CD4-positive, CD25-positive, alpha-beta regulatory T cell (primary cell): Measurements from ENCODE around the gene NPIPB6. TPM values are rescaled to one million over a fixed set of nuclear protein-coding genes. Genes with fewer than 3 reads are reported as not detected.

Experiments
- ATAC-seq, 2 donors: fragments of 150-1000 bp; cut with Tn5 transposase; one replicate each; pipeline ENCODE4 v1.10.0; 2021; ENCODE audit warnings: low read depth in 2 of 2, moderate number of reproducible peaks in 2 of 2, moderate library complexity in 1 of 2
- DNase-seq, 3 donors: peaks; one replicate each; pipeline versions ENCODE4 v3.0.0 to v3.0.0-alpha.2; 2012 to 2022; ENCODE audit warnings: mixed read lengths in 1 of 3
- H3K27ac ChIP-seq: one replicate; pipeline ENCODE4 v1.7.0; 2013; ENCODE audit warnings: mild to moderate bottlenecking, low read length; ENCODE audit not compliant: insufficient read depth, poor library complexity, severe bottlenecking
- H3K27me3 ChIP-seq: one replicate; pipeline ENCODE4 v1.7.0; 2013; ENCODE audit warnings: low read length; ENCODE audit not compliant: control insufficient read depth, insufficient read depth
- H3K36me3 ChIP-seq: one replicate; pipeline ENCODE4 v1.7.0; 2013; ENCODE audit warnings: mild to moderate bottlenecking, low read length, moderate library complexity; ENCODE audit not compliant: control insufficient read depth, insufficient read depth
- H3K4me1 ChIP-seq: 2 replicates; pipeline ENCODE4 v1.7.0; 2013; ENCODE audit warnings: mild to moderate bottlenecking, low read length; ENCODE audit not compliant: insufficient read depth, control insufficient read depth, poor library complexity, severe bottlenecking
- H3K4me3 ChIP-seq: one replicate; pipeline ENCODE4 v1.7.0; 2013; ENCODE audit warnings: low read depth, mild to moderate bottlenecking, low read length, moderate library complexity
- H3K9me3 ChIP-seq, 2 experiments: 1 replicate in 1 of 2; 2 replicates in 1 of 2; pipeline ENCODE4 v1.7.0; 2013; ENCODE audit warnings: low read length in 2 of 2, mild to moderate bottlenecking in 1 of 2, moderate library complexity in 1 of 2; ENCODE audit not compliant: control insufficient read depth in 2 of 2
- H3K27ac Mint-ChIP-seq, 3 donors: one replicate each; pipeline ENCODE4 v1.8.0; 2020 to 2022; ENCODE audit warnings: mild to moderate bottlenecking in 3 of 3, mixed read lengths in 3 of 3, moderate library complexity in 2 of 3
- H3K27me3 Mint-ChIP-seq: one replicate; pipeline ENCODE4 v1.8.0; 2022; ENCODE audit warnings: mild to moderate bottlenecking, mixed read lengths
- H3K36me3 Mint-ChIP-seq: one replicate; pipeline ENCODE4 v1.8.0; 2020; ENCODE audit warnings: mixed read lengths
- H3K4me1 Mint-ChIP-seq, 4 donors: one replicate each; pipeline ENCODE4 v1.8.0; 2020 to 2022; ENCODE audit warnings: mixed read lengths in 4 of 4, mild to moderate bottlenecking in 1 of 4
- H3K4me3 Mint-ChIP-seq, 4 donors: one replicate each; pipeline ENCODE4 v1.8.0; 2020 to 2022; ENCODE audit warnings: mild to moderate bottlenecking in 4 of 4, mixed read lengths in 4 of 4, moderate library complexity in 3 of 4
- H3K9me3 Mint-ChIP-seq, 7 donors: one replicate each; pipeline ENCODE4 v1.8.0; 2020 to 2022; ENCODE audit warnings: mixed read lengths in 7 of 7, mild to moderate bottlenecking in 3 of 7, moderate library complexity in 2 of 7
- polyA plus RNA-seq, 4 donors: library from polyadenylated mRNA; unstranded; fragments of 300-500 nt; fragmentation: Illumina TruSeq; gene quantifications; one replicate each; pipeline ENCODE4 v1.2.3, GENCODE V29; 2021
- total RNA-seq: library from RNA; stranded (reverse); gene quantifications from one replicate; pipeline ENCODE4 v1.2.3, GENCODE V29; 2022

NPIPB6 gene
- total and polyA plus RNA-seq, 5 donors from 2014 or later = 0.13 to 3.0 (median 0.42) TPM; not detected in 2

DNA sequence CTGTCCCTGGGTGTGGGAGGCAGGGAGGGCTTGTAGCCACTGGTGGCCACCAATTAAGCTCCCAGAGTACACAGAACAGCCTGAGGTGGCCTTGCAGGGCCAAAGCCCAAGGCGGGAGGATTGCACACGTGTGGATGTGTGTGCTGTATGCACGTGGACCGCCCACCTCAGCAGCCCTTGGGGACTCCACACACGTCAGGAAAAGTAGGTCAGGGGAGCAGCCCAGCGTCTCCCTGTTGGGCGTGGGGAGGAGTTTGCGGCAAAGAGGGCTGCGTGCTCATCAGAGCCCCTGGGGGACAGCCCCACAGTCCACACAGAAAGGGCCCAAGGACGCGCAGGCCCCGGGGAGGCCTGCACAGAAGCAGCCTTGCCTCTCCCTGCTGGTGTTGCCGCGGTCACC is 51.4 kb downstream of the NPIPB6 start:
- H3K4me1 ChIP-seq = peaks cover 56% of the 10 kb centered on the region
- Mint-ChIP-seq H3K4me3 (peak overlapping the region in 1 of 4 donors; percentile 72), H3K4me1 (peaks cover 9 to 84% (median 31%) of the 10 kb centered on the region in 4 donors), H3K36me3 (peaks cover 15% of the 10 kb centered on the region), H3K27me3 (no peaks in the 10 kb centered on the region), H3K9me3 (peaks cover 0 to 2% (median 0%) of the 10 kb centered on the region in 7 donors), H3K27ac (peak overlapping the region; percentile 97 to 99 (median 98))
- H3K36me3 ChIP-seq = no peaks in the 10 kb centered on the region
- ATAC-seq (no peak), DNase-seq (no peak)
- peak overlapping the region; percentile 80 for H3K27ac ChIP-seq
- no peak overlapping the region for H3K4me3 ChIP-seq
- no peaks in the 10 kb centered on the region for H3K27me3 ChIP-seq
- no peaks in the 10 kb centered on the region for H3K9me3 ChIP-seq

DNA sequence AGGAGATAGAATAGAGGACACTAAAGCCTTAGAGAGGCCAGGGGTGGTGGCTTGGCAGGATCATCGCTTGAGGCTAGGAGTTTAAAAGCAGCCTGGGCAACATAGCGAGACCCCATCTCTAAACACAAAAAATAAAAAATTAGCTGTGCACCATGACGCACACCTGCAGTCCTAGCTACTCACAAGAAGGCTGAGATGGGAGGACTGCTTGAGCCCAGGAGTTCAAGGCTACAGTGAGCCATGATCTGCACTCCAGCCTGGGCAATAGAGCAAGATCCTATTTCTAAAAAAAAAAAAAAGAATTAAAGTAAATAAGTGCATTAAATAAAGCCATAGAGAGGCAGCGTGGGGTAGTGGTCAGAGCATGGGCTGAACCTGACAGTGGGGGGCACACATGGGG is 51.9 kb downstream of the NPIPB6 start:
- H3K9me3 ChIP-seq = no peaks in the 10 kb centered on the region
- peak overlapping the region; percentile 29 to 85 (median 76) for H3K4me3 Mint-ChIP-seq
- ATAC-seq (no peak), DNase-seq (no peak)
- no peaks in the 10 kb centered on the region for H3K36me3 ChIP-seq
- H3K4me1 Mint-ChIP-seq = peaks cover 9 to 81% (median 29%) of the 10 kb centered on the region in 4 donors
- peaks cover 15% of the 10 kb centered on the region for H3K36me3 Mint-ChIP-seq
- peaks cover 51% of the 10 kb centered on the region for H3K4me1 ChIP-seq
- no peaks in the 10 kb centered on the region for H3K27me3 Mint-ChIP-seq
- peak overlapping the region; percentile 80 for H3K27ac ChIP-seq
- no peaks in the 10 kb centered on the region for H3K27me3 ChIP-seq
- peak overlapping the region; percentile 97 to 99 (median 98) for H3K27ac Mint-ChIP-seq
- H3K4me3 ChIP-seq = no peak overlapping the region
- peaks cover 0 to 2% (median 0%) of the 10 kb centered on the region in 7 donors for H3K9me3 Mint-ChIP-seq

DNA sequence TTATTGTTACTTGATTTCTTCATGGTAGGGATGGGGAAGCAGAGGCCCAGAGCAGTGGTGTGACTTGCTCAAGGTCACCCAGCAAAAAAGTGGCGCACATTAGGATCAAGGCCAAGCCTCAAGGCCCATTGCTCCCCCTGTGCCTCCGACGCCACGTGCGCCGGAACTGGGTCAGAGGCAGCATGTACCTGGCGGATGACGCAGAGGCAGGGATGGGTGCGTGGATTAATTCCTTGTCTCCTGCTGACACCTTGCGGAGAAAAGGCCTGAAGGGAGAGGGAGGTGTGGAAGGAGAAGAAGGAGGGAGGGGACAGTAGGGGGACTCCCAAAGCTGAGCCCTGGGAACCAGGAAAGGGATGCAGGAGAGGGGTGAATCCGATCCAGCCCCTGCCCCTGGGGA is 52.5 kb downstream of the NPIPB6 start:
- no peak for ATAC-seq
- Mint-ChIP-seq H3K36me3 (peaks cover 15% of the 10 kb centered on the region), H3K4me3 (peak overlapping the region; percentile 71 to 88 (median 83)), H3K9me3 (peaks cover 0 to 2% (median 0%) of the 10 kb centered on the region in 7 donors), H3K4me1 (peaks cover 9 to 81% (median 33%) of the 10 kb centered on the region in 4 donors), H3K27me3 (no peaks in the 10 kb centered on the region), H3K27ac (peak overlapping the region; percentile 97 to 99 (median 98))
- peak overlapping the region; percentile 63 for H3K4me3 ChIP-seq
- H3K27ac ChIP-seq = peak overlapping the region; percentile 80
- peaks cover 48% of the 10 kb centered on the region for H3K4me1 ChIP-seq
- DNase-seq = no peak
- no peaks in the 10 kb centered on the region for H3K27me3 ChIP-seq
- H3K9me3 ChIP-seq = no peaks in the 10 kb centered on the region
- no peaks in the 10 kb centered on the region for H3K36me3 ChIP-seq

DNA sequence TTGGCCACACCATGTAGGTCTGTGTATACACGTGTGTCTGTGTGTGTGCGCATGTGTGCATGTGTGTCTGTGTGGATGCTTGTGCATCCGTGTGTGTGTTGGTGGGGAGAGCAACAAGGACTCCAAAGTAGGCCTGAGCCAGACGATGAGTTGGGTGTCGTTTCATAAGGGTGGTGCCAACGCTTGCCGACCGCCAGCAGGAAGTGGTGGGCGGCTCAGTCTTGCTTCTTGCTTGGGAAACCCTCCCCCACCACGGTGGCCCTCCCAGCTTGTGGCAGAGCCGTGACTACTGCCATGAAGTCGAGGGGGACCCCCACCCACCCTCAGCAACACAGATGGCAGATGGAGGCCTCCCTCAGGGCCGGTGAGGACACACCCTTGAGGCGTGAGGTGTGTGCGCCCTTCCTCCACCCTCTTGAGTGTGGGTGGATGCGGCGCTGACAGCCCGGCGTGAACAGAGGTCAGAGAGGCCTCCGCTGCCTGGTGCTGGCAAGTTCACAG is 53.4 kb downstream of the NPIPB6 start:
- Histone ChIP-seq H3K4me3 (peak overlapping the region; percentile 63), H3K9me3 (no peaks in the 10 kb centered on the region), H3K4me1 (peaks cover 48% of the 10 kb centered on the region), H3K36me3 (no peaks in the 10 kb centered on the region), H3K27me3 (no peaks in the 10 kb centered on the region), H3K27ac (peak overlapping the region; percentile 80)
- Mint-ChIP-seq H3K9me3 (peaks cover 0 to 2% (median 0%) of the 10 kb centered on the region in 7 donors), H3K4me1 (peaks cover 9 to 82% (median 30%) of the 10 kb centered on the region in 4 donors), H3K27me3 (no peaks in the 10 kb centered on the region), H3K4me3 (peak overlapping the region; percentile 81 to 88 (median 83)), H3K27ac (peak overlapping the region; percentile 97 to 99 (median 98)), H3K36me3 (peaks cover 15% of the 10 kb centered on the region)
- peak; percentile 59 to 99 (median 89) for DNase-seq
- ATAC-seq = peak; percentile 94

DNA sequence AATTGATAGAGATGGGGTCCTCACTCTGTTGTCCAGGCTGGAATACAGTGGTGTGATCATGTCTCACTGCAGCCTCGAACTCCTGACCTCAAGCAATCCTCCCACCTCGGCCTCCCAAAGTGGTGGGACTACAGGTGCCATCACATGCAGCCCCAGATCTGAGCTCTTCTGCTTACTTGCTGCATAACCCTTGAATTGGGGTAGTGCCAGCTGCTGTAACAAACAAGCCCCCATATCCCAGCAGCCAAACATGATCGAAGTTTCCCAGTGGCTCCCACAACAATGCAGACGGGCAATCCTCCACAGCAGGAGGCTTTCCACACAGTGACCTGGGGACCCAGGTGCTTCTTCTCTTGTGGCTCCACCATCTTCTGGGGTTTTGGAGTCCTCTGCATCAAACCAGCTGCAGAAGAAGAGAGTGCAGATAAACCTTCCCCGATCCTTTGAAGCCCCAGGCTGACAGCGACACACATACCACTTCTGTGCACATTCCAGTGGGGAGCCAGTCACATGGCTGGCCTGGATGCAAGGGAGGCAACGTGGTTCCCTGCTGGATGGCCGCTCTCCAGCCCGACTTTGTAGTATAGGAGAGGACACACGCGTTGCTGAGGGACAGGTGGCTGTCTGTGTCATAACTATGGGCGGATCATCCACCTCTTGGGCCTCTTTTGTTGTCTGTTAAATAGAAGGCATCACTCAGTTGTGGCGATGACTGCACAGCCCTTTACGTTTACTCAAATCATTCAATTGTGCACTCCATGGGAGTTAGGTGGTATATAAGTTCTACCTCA is 54.3 kb downstream of the NPIPB6 start:
- H3K36me3 ChIP-seq = peaks cover 2% of the 10 kb centered on the region
- H3K4me1 ChIP-seq = peaks cover 48% of the 10 kb centered on the region
- H3K27ac Mint-ChIP-seq = peak overlapping the region; percentile 97 to 99 (median 98)
- no peaks in the 10 kb centered on the region for H3K27me3 Mint-ChIP-seq
- H3K4me3 ChIP-seq = no peak overlapping the region
- H3K27me3 ChIP-seq = no peaks in the 10 kb centered on the region
- peaks cover 11 to 78% (median 32%) of the 10 kb centered on the region in 4 donors for H3K4me1 Mint-ChIP-seq
- peaks cover 0 to 2% (median 0%) of the 10 kb centered on the region in 7 donors for H3K9me3 Mint-ChIP-seq
- H3K36me3 Mint-ChIP-seq = peaks cover 21% of the 10 kb centered on the region
- ATAC-seq (no peak), DNase-seq (peak in 1 of 3 donors; percentile 36)
- no peaks in the 10 kb centered on the region for H3K9me3 ChIP-seq
- peak overlapping the region in 3 of 4 donors; percentile 52 to 81 (median 61) for H3K4me3 Mint-ChIP-seq
- H3K27ac ChIP-seq = peak overlapping the region; percentile 80

DNA sequence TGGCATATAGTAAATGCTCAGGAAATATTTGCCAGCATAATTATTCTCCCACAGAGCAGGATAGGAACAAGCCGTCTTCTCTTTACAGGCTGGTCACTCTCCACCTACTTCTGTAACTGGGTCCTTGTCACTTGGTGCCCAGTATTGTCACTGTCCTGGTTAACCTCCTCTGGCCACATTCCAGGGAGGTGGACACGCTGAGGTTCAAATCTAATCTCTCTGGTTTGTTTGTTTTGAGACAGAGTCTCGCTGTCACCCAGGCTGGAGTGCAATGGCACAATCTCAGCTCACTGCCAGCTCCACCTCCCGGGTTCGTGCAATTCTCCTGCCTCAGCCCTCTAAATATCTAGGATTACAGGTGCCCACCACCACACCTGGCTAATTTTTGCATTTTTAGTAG is 55.4 kb downstream of the NPIPB6 start:
- H3K9me3 ChIP-seq = no peaks in the 10 kb centered on the region
- H3K36me3 ChIP-seq = peaks cover 5% of the 10 kb centered on the region
- ATAC-seq = no peak
- Mint-ChIP-seq H3K36me3 (peaks cover 24% of the 10 kb centered on the region), H3K4me1 (peaks cover 13 to 79% (median 35%) of the 10 kb centered on the region in 4 donors), H3K9me3 (peaks cover 0 to 2% (median 0%) of the 10 kb centered on the region in 7 donors), H3K27ac (peak overlapping the region in 1 of 3 donors; percentile 99), H3K27me3 (peaks cover 2% of the 10 kb centered on the region), H3K4me3 (no peak overlapping the region)
- DNase-seq = no peak
- H3K27ac ChIP-seq = no peak overlapping the region
- H3K4me1 ChIP-seq = peaks cover 46% of the 10 kb centered on the region
- no peaks in the 10 kb centered on the region for H3K27me3 ChIP-seq
- no peak overlapping the region for H3K4me3 ChIP-seq

DNA sequence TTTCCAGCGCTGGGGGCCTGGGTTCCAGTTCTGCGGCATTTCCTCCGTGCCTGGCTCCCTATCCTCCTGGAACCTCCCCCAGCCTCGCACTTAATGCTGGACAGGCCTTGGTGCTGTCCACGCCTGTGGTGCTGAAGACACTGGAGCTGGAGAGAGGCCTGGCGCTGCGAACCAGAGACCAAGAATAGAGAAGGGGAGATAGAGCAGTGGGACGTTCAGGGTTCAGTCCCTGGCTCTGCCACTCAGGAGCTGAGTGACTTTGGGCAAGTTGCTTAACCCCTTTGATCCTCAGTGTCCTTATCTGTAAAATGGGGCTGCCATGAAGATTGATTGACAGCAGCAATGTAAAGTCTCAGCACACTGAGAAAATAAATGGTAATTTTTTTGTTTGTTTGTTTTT is 59.1 kb downstream of the NPIPB6 start:
- H3K9me3 ChIP-seq = no peaks in the 10 kb centered on the region
- DNase-seq = no peak
- no peak for ATAC-seq
- no peak overlapping the region for H3K27ac ChIP-seq
- H3K27me3 ChIP-seq = no peaks in the 10 kb centered on the region
- H3K4me1 ChIP-seq = peaks cover 15% of the 10 kb centered on the region
- peaks cover 5% of the 10 kb centered on the region for H3K36me3 ChIP-seq
- H3K36me3 Mint-ChIP-seq = peaks cover 33% of the 10 kb centered on the region
- H3K27me3 Mint-ChIP-seq = peaks cover 4% of the 10 kb centered on the region
- H3K4me3 Mint-ChIP-seq = no peak overlapping the region
- H3K9me3 Mint-ChIP-seq = peaks cover 0 to 2% (median 0%) of the 10 kb centered on the region in 7 donors
- H3K27ac Mint-ChIP-seq = peak overlapping the region in 1 of 3 donors; percentile 31
- no peak overlapping the region for H3K4me3 ChIP-seq
- peaks cover 5 to 71% (median 28%) of the 10 kb centered on the region in 4 donors for H3K4me1 Mint-ChIP-seq
